Hair follicle dermal papilla cell (primary cell): Measurements from ENCODE around the gene GAPVD1. TPM values are rescaled to one million over a fixed set of nuclear protein-coding genes. Genes with fewer than 3 reads are reported as not detected.

Source experiments
- small RNA-seq: library from RNA; depleted of rRNA; stranded (forward); fragments of <200 nt; gene quantifications from one replicate; pipeline ENCODE3, GENCODE V24; 2012
- total RNA-seq: library from RNA; depleted of rRNA; stranded (reverse); fragments of >200 nt; gene quantifications from 2 replicates; pipeline ENCODE4 v1.2.3, GENCODE V29; 2012

The GAPVD1 gene, protein sequence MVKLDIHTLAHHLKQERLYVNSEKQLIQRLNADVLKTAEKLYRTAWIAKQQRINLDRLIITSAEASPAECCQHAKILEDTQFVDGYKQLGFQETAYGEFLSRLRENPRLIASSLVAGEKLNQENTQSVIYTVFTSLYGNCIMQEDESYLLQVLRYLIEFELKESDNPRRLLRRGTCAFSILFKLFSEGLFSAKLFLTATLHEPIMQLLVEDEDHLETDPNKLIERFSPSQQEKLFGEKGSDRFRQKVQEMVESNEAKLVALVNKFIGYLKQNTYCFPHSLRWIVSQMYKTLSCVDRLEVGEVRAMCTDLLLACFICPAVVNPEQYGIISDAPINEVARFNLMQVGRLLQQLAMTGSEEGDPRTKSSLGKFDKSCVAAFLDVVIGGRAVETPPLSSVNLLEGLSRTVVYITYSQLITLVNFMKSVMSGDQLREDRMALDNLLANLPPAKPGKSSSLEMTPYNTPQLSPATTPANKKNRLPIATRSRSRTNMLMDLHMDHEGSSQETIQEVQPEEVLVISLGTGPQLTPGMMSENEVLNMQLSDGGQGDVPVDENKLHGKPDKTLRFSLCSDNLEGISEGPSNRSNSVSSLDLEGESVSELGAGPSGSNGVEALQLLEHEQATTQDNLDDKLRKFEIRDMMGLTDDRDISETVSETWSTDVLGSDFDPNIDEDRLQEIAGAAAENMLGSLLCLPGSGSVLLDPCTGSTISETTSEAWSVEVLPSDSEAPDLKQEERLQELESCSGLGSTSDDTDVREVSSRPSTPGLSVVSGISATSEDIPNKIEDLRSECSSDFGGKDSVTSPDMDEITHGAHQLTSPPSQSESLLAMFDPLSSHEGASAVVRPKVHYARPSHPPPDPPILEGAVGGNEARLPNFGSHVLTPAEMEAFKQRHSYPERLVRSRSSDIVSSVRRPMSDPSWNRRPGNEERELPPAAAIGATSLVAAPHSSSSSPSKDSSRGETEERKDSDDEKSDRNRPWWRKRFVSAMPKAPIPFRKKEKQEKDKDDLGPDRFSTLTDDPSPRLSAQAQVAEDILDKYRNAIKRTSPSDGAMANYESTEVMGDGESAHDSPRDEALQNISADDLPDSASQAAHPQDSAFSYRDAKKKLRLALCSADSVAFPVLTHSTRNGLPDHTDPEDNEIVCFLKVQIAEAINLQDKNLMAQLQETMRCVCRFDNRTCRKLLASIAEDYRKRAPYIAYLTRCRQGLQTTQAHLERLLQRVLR (N-terminal part only)
- 55.4 and 63.0 TPM in 2 replicates for total RNA-seq

DNA sequence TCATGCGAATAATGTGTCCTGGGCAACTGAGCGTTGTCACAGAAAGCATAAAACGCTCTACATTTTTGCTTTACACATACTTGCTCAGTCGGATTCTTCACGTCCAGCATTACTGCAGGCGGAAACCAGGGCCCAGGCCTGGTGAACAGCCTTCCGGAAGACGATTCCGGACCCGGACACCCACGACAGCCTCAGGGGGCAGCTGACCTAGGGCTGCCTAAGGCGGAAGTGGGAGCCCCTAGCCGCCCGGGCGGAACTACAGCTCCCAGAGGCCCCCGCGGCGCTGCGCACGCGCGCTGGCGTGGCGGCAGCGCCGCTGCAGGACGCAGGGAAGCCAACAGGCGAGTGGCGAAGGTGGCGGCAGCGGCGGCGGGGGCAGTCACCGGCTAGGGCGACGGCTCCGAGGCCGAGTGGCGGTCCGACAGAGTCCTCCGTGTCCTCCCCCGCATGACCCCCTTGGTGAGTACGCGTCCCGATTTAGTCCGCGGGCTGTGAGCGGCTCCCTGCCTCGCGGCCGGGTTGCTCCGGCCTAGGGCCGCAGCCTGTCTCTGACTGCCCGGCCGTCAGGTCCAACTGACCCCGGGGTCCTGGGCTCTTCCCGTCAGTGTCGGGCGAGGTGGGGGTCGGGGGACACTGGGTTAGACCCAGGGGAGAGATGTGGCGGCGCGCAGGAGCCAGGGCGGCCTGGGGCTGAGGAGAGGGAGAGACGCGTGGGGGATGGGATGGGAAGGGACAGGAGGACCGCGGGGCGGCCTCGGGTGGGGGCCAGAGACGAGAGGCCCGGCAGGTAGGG, at the start of gene GAPVD1:
Gene GAPVD1, plus strand, starts transcription at position 326 of the 793 bp plus-strand sequence. CDS start 37,096 bp downstream, outside the sequence.

GRCh38 chr9:125241000-125241862, 20.4 kb upstream of the GAPVD1 start, which contains the start of gene HSPA5:
TSS of gene HSPA5 (minus strand) at chr9:125241343. CDS start at chr9:125241126, 217 bp downstream.

Small RNA genes lying within 50 kb of the gene (small RNA-seq; reads per million reads assigned to genes)
- gene AL354710.1 (not detected), gene RNU6-1020P (not detected)

Other genes with a start within 250 kb of the GAPVD1 start
- 8.9 and 9.8 TPM in 2 replicates for gene SCAI, start 118.3 kb upstream of the GAPVD1 start, total RNA-seq
- gene PPP6C, start 72.0 kb upstream of the GAPVD1 start, total RNA-seq: 25.3 and 26.7 TPM in 2 replicates
- gene RABEPK, start 61.3 kb upstream of the GAPVD1 start, total RNA-seq: 28.4 and 32.7 TPM in 2 replicates
- 145 and 162 TPM in 2 replicates for gene HSPA5, start 20.5 kb upstream of the GAPVD1 start, total RNA-seq